ENCODE results near the gene ATF7IP2. TPM values are rescaled to one million over a fixed set of nuclear protein-coding genes. Genes with fewer than 3 reads are reported as not detected.
A peak's percentile ranks its signal among the peaks of the same experiment; 100 is the strongest.

ATF7IP2 gene
- total and polyA plus RNA-seq, 2 of the 13 experiments (the other 11 are each of a cell fraction or from before 2014, with no cell fraction given), result 117 to 217 TPM

- TF ChIP-seq ZNF710 (CRISPR knock-in tag; IDR thresholded peaks at IDR 0.05; ENCODE audit: borderline replicate concordance) (no peak; the same call in none of the 2 replicates), THAP8 (CRISPR knock-in tag; IDR thresholded peaks at IDR 0.05; ENCODE audit: borderline replicate concordance) (no peak; the same call in 1 of the 2 replicates), ZNF891 (CRISPR knock-in tag; IDR thresholded peaks at IDR 0.05) (peak; percentile 100), ZNF703 (CRISPR knock-in tag; IDR thresholded peaks at IDR 0.05; ENCODE audit: borderline replicate concordance) (peak; percentile 92), PAF1 (CRISPR knock-in tag; IDR thresholded peaks at IDR 0.05) (peak; percentile 56; the same call in 1 of the 2 replicates), DMAP1 (CRISPR knock-in tag; IDR thresholded peaks at IDR 0.05) (peak; percentile 84; the same call in 1 of the 2 replicates), SMYD3 (CRISPR knock-in tag; IDR thresholded peaks at IDR 0.05) (peak; percentile 99), PREB (CRISPR knock-in tag; IDR thresholded peaks at IDR 0.05) (no peak), ESRRA (CRISPR knock-in tag; IDR thresholded peaks at IDR 0.05; ENCODE audit: low read depth) (peak; percentile 86), ZNF205 (CRISPR knock-in tag; IDR thresholded peaks at IDR 0.05) (peak; percentile 97), NFIB (CRISPR knock-in tag; IDR thresholded peaks at IDR 0.05; ENCODE audit: borderline replicate concordance) (no peak), SRSF1 (optimal IDR thresholded peaks at IDR 0.05; ENCODE audit: low read depth, low read length) (peak; percentile 85), ZBTB2 (CRISPR knock-in tag; IDR thresholded peaks at IDR 0.05; ENCODE audit: low read depth) (peak; percentile 79; the same call in 1 of the 2 replicates), HCFC1 (IDR thresholded peaks at IDR 0.05; ENCODE audit: low read depth, low read length) (peak; percentile 50), SNRNP70 (IDR thresholded peaks at IDR 0.05; ENCODE audit: low read depth, low read length) (no peak), TP53 (CRISPR knock-in tag; conservative IDR thresholded peaks at IDR 0.05) (peak; percentile 64; the same call in 1 of the 2 replicates), ZNF670 (CRISPR knock-in tag; IDR thresholded peaks at IDR 0.05; ENCODE audit: borderline replicate concordance) (peak; percentile 95; the same call in 1 of the 2 replicates), ZNF570 (CRISPR knock-in tag; IDR thresholded peaks at IDR 0.05; ENCODE audit: borderline replicate concordance) (peak; percentile 98), ZNF33A (CRISPR knock-in tag; IDR thresholded peaks at IDR 0.05; ENCODE audit: borderline replicate concordance) (no peak; the same call in 1 of the 2 replicates), RBAK (CRISPR knock-in tag; IDR thresholded peaks at IDR 0.05) (no peak), ZNF253 (CRISPR knock-in tag; IDR thresholded peaks at IDR 0.05; ENCODE audit: borderline replicate concordance) (peak; percentile 90; the same call in 1 of the 2 replicates), SOX6 (IDR thresholded peaks at IDR 0.05) (no peak), SOX6 (CRISPR knock-in tag; IDR thresholded peaks at IDR 0.05) (peak; percentile 93), ATF3 (CRISPR knock-in tag; IDR thresholded peaks at IDR 0.05) (peak; percentile 77)
These were observed at the start of gene ATF7IP2 (continued) for GRCh38 chr16:10385725-10386516.
